GM18508 (cell line): ENCODE measurements around the gene P3H1.
"Not testable (repeated sequence)": the region's sequence is repeated elsewhere in the genome, so short reads cannot be mapped to it uniquely, and the experiment has no call there.

Experiments used
- ATAC-seq: cut with Tn5 transposase; IDR thresholded peaks from one replicate; pipeline ENCODE4 v1.9.1; 2021; ENCODE audit warnings: moderate number of reproducible peaks; ENCODE audit not compliant: insufficient read depth, unreplicated experiment

The P3H1 gene

DNA sequence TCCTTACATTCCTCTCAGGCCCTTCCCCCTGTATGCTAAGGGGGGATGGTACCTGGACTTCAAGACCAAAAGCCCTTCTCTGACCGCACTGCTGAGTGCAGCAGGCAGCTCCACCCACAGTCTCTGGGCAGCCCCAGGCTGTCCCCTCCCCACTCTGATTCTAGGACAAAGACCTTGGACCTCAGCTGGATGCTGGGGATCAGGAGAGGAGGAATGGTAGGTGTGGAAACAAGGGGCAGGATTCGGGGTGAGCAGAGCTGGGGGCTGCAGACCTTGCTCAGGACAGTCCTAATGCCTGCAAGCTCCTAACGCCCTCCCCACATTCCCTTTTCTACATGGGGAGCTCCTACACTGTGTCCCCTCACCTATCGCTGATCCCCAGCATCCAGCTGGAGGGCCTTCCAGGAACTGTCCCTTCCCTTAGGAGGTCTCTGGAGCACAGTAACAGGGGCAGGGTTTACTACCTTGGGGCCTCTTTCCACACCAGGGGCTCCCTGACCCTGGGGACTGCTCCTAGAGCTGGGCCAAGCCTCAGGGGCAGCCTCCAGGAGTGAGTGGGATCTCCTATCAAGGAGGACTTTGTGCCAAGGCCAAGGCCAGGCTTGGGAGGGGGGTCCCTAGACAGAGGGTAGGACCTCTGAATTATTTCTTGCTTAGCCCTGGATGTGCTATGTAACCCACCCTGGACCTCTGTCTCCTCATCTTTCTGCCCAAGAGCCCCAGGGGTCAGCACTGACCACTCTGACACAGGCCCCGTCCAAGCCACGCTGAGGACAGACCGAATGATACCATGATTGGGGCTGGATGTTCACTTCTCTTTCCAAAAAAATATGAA is 32.4 kb downstream of the P3H1 start:
- no peak for ATAC-seq

DNA sequence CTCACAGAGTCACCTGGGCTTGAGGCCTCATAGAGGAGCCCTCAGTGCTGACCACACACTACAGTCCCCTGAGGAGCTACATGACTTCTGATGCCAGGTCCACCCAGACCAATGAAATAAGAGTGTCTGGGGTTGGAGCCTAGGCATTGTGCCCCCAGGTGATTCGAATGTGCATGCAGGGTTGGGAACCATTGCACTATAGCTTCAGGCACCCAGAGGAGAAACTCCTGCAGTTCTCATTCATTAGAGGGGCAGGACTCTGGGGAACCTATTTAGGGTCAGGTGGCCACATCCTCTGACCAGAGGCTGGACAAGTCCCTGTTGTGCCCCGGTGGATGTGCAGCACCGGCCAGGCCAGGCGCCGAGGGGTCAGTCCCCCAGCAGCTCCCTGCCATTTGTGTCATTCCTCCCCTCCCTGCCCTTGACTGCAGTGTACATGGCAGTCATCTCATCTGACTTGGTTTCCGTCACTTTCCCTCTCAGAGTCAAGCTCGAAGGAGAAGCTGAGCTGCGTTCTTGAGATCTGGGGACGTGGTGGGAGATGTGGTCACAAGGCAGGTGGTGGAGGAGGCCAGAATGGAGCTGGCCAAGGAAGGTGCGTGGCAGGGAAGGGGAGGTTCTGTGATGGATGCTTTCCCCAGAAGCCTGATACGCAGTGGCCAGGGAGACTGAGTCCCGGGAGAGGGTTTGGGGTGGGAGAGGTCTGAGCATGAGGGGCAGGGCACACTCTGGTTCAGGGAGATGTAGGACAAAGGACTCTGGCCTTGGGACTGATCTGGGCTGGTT is 33.2 kb downstream of the P3H1 start:
- no peak for ATAC-seq

DNA sequence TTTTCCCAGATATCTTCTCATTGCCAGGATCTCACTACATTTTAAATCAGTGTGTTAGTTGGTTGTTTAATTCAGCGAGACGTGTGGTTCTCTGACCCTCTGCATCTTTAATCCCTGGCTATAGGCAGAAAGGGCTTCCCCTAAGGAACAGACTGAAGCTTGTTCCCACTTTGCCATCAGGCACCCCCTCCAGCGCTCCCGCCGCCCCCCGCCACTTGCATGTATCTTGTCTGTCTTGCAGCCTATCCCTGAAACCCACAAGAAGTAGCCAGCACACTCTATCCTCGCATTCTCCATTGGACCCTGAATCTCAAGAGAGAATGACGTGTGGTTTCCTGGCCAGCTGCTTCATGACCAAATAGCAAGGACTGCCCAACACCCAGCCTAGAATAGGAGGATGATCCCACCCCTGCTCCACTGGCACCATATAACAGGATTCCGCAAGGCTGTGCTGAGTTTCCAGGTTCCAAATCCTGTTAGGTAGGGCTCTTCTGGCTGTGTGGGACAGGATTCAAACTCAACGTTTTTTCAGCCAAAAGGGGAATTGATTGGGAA is 34.6 kb downstream of the P3H1 start:
- no peak for ATAC-seq

DNA sequence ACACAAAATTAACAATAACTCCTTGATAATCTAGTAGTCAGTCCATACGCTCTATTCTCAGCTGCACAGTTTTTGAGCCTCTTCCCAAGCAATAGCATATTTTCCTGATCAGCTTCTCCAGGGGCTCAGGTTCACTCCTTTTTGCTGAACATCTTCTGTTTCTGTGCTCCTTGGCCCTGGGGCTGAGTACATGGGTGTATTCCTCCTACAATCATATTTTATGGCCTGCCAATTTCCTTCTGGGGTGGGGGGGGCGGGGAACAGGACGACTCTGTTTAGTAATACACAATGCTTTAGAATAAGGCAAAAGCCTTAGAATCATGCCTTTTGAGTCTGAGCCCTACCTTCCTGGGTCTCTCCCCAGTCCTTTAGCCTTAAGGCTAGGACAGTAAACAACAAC is 35.2 kb downstream of the P3H1 start:
- ATAC-seq, result no peak

DNA sequence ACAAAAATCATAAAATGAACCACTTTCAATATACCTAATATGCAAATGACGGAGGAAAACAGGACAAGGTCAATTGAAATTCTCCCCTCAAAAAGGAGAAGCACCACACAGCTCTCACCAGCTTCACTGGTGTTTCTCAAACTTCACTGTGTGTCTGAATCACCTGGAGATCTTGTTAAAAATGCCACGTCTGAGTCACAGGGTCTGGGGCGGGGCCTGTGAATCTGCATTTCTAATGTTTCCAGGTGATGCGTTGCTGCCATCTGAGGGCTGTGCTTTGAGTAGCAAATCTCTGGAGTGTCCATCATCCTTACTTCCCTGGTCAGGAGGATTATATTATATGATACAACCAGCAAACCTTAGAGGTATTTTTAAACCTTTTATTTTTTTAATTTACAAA is 35.8 kb downstream of the P3H1 start:
- no peak for ATAC-seq

DNA sequence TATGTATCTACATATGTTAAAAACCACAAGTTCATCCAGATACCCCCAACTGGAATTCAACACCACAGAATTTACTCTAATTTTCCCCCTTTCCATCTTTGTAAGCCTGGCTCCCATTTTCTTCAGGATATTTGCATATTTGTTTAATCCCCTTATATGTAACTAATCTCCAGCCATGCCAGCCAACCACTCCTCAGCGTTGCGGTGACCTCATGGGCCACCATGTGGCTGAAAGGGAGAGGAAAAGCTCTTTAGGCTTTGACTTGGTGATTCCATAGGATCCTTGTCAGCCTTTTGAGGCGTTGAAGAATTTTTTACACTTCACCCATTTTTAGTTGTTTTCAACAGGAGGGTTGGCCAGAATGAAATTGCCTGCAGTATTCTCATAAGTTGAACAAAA is 36.8 kb downstream of the P3H1 start:
- no peak for ATAC-seq

DNA sequence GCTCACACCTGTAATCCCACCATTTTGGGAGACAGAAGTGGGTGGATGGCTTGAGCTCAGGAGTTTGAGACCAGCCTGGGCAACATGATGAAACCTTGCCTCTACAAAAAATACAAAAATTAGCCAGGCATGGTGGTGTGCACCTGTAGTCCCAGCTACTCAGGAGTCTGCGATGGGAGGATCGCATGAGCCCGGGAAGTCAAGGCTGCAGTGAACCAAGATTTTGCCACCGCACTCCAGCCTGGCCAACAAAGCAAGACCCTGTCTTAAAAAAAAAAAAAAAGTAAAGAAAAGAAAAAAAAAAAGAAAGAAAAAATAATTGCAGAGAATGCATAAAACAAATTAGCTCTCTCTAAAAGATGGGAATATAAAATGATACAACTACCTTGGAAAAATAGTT is 41.0 kb downstream of the P3H1 start:
- not testable (repeated sequence) for ATAC-seq

DNA sequence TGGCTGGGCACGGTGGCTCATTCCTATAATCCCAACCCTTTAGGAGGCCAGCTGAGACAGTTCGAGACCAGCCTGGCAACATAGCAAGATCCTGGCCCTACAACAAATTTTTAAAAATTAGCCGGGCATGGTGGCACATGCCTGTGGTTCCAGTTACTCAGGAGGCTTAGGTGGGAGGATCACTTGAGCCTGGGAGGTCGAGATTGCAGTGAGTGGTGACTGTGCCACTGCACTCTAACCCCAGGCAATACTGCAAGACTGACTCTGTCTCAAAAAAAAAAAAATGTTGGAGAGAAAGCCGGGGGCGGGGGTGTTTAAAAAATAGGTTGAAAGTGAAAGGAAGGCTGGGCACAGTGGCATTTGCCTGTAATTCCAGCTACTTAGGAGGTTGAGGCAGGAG is 43.3 kb downstream of the P3H1 start:
- ATAC-seq, result no peak

DNA sequence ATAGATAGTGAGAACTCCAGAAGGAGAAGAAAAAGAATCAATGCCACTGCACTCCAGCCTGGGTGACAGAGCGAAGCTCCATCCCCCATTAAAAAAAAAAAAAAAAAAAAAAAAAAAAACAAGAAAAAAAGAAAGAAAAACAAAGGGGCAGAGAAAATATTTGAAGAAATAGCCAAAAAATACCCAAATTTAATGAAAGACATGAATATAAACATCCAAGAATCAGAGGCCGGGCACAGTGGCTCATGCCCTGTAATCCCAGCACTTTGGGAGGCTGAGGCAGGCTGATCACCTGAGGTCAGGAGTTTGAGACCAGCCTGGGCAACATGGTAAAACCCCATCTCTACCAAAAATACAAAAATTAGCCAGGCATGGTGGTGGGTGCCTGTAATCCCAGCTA is 44.4 kb downstream of the P3H1 start:
- ATAC-seq, result not testable (repeated sequence)

DNA sequence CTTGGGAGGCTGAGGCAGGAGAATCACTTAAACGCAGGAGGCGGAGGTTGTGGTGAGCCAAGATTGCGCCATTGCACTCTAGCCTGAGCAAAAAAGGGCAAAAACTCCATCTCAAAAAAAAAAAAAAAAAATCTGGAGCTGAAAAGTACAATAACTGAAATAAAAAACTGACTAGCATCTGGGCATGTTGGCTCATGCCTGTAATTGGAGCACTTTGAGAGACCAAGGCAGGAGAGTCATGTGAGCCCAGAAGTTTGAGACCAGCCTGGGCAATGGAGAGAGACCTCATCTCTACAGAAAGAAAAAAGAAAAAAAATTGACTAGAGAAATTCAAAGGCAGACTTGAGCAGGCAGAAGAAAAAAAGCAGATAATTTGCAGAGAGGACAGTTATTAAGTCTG is 44.9 kb downstream of the P3H1 start:
- ATAC-seq, result no peak

DNA sequence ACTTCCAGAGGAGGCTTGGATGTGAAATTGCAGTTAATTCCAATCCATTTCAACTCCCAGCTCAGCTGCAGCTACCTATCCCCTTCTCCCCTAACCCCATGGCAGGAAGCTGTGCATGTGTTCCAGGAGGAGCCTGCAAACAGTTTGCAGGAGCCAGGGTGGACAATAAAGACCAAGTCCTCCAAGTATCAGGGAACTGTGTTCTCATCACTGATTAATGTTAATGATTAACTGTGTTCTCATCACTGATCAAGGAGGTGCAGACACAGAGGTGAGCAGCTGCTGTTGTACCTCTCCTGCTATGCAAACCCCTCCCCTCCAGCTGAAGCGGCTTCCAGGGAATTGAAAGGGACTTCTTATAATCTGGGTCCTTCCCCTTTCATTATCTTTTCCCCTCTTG is 46.0 kb downstream of the P3H1 start:
- ATAC-seq, result no peak

DNA sequence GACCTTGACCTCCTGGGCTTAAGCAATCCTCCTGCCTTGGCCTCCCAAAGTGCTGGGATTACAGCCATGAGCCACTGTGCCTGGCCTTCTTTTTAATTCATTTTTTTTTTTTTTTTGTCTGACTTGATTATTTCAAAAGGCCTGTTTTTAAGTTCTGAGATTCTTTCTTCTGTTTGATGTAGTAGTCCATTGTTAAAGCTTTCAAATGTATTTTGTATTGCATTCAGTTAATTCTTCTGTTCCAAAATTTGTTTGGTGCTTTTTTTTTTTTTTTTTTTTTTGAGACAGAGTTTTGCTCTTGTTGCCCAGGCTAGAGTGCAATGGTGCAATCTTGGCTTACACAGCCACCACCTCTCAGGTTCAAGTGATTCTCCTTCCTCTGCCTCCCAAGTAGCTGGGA is 52.4 kb downstream of the P3H1 start:
- not testable (repeated sequence) for ATAC-seq

DNA sequence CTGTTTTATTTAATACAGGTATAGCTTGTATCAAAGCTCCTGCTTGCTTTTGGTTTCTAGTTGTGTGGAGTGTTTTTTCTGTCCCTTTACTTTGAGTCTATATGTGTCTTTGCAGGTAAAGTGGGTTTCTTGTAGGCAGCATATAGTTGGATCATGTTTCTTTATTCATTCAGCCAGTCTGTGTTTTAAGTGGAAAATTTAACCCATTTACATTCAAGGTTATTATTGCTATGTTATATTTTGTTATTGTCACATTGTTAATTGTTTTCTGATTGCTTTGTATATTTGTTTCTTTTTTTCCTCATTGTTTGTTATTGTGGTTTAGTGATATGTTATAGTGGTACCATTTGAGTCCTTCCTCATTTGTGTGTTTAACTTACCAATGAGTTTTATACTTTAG is 53.5 kb downstream of the P3H1 start:
- ATAC-seq, result no peak

DNA sequence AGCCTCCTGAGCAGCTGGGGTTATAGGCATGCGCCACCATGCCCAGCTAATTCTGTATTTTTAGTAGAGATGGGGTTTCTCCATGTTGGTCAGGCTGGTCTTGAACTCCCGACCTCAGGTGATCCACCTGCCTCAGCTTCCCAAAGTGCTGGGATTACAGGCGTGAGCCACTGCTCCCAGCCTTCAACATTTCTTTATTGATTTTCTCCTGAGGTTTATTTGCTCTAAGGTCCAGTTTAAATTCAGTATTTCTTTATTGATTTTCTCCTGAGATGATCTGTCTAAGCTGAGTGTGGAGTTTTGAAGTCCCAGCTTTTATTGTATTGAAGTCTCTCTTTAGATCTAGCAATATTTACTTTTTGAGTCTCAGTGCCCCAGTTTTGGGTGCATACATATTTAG is 54.0 kb downstream of the P3H1 start:
- ATAC-seq, result not testable (repeated sequence)

DNA sequence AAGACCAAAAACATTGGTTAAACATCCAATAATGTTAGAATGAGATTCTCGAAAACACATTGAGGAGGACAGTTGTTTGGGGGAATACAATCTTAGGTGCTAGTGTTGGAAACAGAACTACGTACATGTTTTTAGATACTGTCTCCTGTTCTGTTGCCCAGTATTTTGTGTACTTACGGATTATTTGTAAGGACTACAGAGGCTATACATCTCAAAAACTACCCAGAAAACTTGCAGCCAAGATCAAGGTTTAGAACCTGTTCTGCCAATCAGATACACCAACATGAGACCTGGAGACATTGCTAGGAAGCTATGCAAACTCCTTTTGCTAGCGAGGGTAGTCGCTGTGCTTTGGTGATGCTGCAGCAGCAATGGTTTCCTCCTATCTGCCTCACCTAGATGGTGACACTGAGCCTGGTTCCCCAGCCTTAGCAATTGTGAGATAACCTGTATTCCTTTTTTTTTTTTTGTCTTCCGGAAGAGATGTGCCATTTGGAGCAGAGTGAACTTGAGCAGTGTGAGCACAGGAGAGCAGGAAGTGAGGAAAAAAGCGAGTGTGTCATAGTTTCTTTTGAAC is 62.9 kb downstream of the P3H1 start:
- ATAC-seq, result no peak

DNA sequence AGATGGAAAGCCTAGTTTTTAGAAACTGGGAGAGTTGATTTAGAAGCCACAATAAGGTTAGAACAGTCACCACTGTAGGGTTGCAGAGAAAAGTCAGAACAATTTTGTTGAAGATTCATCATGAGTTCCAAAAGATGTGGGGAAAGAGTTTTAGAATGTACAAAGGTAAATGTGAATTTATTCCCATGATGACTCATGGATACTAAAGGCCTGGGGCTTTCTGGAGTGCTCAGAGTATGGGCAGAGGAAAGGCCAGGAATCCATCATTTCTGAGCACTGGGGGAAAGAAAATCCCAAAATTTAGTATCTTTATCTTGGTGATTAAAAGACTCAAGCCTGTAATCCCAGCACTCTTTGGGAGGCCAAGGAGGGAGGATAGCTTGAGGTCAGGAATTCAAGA is 66.8 kb downstream of the P3H1 start:
- no peak for ATAC-seq

DNA sequence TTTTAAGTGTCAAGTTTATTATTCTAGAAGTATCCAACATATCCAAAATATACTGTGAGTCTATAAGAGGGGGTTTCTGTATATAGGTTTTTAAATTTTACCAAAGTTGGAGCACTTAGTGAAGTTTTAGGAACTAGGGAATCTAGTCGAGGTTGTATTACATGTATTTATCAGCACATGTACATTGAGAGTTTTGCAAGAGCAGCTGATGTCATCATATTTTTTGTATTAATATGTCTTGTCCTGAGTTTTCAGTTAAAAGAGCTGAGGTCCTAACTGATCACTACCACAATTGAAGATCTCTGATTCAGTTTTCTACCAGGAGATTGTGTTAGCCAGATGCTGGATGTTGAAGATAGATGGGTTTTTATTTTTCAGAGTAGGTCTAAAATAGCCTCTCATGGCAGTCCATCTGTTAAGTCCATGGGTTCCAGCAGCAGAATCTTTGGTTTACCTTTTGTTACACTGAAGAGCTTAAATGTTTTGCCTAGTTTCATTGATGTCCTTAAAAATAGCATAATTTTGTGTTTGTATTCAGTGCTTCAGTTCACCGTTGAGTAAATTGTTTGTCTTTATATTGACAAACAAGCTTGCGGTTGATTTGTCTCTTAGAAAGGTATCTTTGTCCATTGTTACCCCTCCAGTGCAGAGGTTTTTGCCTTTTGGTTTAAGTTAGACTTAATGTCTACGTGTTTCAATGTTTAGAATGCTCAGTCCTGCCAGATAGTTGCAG is 68.6 kb downstream of the P3H1 start:
- ATAC-seq, result no peak
